ENCODE measurements around the gene SNRNP25.
"Not testable (repeated sequence)": the region's sequence is repeated elsewhere in the genome, so short reads cannot be mapped to it uniquely, and the experiment has no call there.

Gene SNRNP25

DNA sequence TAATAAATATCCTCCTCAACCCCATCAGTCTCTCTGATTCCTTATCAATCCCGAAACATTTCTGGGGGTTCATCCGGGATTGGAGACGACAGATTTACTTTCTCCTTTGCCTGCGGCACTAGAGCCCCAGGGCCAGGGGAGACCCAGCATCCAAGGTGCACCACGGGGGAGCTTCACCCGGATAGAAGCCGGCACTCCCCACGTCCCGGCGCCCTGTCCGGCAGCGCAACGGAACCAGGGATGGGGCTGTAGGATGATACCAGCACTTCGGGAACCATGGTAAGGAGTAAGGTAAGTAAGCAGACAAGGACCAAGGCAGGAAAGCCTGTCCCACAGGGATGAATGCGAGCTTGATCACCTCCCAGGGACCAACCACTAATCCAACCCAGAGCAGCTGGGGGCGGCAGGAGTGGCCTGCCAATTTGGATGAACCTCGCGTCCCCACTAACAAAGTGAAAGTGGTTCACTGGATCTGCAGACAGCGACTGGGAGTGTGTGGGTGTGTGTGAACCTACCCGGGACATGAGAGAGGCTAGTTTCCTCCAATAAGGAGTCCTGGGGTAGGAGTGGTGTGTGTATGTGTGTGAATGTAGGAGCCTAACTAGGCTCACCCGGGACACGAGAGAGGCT, 12.1 kb upstream of the SNRNP25 start:
- DNase-seq (ENCODE audit: low read depth in 2 of 2) = no peak

DNA sequence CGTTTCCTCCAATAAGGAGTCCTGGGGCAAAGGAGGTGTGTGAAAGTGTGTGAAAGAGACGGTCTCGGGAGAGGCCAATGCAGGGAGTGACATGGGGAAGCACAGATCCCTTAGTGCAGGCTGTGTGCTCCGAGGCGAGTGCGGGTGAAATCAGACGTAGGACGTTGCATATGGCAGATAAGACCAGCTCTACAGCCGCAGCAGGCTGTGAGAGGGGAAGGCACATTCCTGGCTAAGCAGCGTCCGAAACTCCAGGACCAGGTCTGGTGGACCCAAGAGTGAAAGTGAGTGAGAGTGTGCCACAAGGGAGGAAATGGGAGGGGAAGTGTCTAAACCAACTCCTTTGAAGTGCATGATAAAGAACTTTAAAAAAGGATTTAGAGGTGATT, 11.6 kb upstream of the SNRNP25 start:
- DNase-seq (ENCODE audit: low read depth in 2 of 2) = no peak

DNA sequence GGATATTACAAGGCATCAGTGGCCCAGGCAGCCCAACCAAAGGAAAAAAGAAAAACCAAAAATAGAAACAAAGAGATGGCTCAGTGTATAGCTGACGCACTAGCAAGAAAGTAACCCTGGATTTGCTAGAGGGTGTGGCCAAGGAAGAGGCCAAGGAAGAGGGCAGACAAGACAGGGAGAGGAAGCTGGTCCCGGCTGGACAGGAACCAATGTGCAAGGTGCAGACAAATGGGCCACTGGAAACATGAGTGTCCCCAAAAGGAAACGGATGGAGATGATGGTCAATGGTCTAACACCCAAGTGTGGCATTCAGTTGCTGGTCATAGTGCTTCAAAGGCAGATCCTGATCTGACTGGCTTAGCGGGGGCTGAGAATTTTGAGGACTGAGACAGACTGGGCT, 10.9 kb upstream of the SNRNP25 start:
- no peak for DNase-seq (ENCODE audit: low read depth in 2 of 2)

DNA sequence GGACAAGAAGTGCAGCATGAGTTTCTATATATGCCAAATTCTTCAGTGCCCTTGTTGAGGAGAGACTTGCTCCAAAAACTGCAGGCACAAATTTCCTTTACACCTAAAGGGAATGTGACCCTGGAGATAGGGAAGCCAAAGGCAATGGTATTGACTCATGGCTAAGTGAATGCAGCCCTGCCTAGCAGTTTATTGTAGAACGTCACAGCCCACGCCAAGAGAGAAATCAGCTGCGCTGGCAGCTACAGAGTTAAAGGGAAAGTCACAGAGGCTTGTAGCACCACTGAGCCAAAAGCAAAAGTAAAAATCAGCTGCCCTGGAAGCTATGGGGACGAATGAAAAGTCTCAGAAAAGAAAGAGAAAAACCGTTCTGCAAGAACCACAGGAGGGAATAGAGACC, 10.3 kb upstream of the SNRNP25 start:
- no peak for DNase-seq (ENCODE audit: low read depth in 2 of 2)

DNA sequence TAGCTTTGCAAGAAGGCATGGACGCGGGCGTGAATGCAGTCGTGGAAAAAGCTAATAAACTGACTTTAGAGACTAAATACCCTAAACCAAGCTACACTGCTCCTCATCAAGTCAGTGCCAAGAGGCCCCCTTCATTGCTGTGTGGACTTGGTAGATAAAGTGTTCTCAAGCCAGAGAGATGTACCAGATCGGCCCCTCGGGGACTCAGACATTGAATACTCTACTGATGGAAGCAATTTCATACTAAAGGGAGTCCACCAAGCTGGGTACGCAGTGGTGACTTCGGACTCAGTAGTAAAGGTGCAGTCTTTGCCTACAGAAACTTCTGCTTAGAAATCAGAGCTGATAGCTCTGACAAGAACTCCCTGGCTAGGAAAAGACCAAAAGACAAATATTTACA, 9.0 kb upstream of the SNRNP25 start:
- no peak for DNase-seq (ENCODE audit: low read depth in 2 of 2)

DNA sequence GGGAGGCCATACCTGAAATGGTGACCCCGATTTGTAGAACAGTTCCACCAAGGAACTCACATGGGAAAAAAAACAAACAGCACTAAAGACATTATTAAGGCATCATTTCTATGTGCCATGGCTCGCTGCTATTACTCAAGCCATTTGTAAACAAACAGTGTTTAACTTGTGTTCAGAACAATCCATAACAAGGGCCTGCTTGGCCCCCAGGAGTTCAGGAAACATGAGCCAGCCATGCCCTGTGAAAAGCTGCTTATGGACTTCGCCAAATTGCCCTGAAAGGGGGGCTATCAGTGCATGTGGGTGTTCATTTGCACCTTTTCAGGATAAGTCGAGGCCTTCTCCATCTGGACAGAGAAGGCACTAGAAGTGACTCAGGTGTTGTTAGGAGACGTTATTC, 8.2 kb upstream of the SNRNP25 start:
- DNase-seq (ENCODE audit: low read depth in 2 of 2) = no peak

- DNase-seq (ENCODE audit: low read depth in 2 of 2) = not testable (repeated sequence)
Observed at GRCh38 chr16:46510-46909, 7.1 kb upstream of the SNRNP25 start.

- no peak for DNase-seq (ENCODE audit: low read depth in 2 of 2)
Observed at GRCh38 chr16:47234-47633, 6.4 kb upstream of the SNRNP25 start.

DNA sequence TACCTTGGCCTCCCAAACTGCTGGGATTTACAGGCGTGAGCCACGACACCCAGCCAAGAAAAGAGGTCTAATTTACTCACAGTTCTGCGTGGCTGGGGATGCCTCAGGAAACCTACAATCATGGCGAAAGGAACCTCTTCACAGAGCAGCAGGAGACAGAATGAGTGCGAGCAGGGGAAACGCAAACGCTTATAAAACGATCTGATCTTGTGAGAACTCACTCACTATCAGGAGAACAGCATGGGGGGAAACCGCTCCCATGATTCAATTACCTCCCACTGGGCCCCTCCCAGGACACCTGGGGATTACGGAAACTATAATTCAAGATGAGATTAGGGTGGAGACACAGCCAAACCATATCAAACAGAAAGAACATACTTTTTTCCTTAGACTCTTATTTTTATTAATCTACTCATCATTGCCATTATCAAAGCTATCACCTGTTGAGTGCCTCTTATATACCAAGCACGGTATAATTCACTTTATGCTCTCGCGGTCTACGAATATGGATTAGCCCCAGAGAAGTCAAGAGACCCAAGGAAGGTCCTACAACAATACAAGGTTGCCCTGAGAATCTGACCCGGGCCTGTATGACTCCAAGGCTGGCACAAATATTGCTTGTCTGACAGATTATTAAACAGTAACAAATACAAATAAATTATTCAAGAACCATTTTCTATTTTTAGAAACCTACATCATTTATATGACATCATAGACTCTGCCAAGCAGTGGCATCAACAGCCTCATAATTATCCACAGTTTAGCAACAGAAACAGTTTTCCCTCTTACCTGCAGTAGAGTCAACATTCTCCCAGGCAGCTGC, 2.6 kb upstream of the SNRNP25 start:
- DNase-seq (ENCODE audit: low read depth in 2 of 2) = no peak

DNA sequence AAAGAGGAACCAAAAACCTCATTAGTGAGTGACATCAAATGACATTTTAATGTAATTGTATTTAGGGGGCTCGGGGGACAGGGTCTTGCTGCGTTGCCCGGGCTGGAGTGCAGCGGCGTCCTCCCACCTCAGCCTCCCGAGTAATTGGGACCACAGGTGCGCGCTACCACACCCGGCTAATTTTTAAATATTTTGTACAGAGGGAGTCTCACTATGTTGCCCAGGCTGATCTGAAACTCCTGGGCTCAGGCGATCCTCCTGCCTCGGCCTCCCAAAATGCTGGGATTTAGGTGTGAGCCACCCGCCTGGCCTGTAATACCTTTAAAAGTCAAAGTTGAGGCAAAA, 581 bp downstream of the SNRNP25 start:
- no peak for DNase-seq (ENCODE audit: low read depth in 2 of 2)

- no peak for DNase-seq (ENCODE audit: low read depth in 2 of 2)
Observed at GRCh38 chr16:55571-56136, 2.0 kb downstream of the SNRNP25 start.

GRCh38 chr16:56231-56927, 2.8 kb downstream of the SNRNP25 start:
- no peak for DNase-seq (ENCODE audit: low read depth in 2 of 2)

GRCh38 chr16:57711-58110, 4.1 kb downstream of the SNRNP25 start:
- no peak for DNase-seq (ENCODE audit: low read depth in 2 of 2)

DNA sequence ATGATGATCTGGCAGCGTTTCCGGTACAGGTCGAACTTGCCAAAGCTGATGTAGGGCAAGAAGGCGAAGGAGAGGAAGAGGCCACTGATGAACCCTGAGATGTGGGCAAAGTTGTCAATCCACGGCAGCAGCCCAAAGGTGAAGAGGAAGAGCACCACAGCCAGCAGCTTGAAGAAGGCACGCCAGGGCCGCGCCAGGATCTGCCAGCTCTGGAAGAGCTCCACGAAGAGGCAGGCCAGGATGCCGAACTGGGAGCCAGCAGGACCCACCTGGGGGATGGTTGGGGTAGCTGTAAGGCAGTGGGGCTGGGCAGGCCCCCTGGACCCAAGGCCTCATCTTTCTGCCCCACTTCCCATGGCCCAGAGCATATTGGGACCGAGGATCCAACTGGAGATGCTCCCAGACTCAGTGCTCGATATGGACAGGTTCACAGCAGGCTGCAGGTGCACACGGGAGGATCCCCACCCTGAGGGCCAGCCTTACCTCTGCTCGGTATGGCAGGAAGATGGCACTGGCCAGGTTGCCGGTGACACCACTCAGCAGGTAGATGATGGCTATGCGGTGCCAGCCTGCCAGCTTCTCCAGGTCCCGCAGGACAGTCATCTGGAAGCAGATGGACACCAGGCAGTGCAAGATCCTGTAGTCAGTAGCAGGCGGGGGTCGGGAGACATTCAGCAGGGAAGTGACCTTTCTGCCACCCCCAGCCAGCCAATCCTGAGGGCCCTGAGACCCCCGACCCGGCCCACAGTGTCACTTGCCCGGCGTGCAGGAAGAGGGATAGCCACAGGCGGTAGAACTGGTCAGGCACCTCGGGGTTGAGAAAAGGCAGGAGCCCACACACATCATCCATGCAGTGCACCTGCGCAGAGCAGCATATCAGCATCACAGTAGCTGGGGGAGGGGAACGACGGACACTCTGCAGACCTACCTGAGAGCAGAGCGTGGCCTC, 5.1 kb downstream of the SNRNP25 start:
- DNase-seq (ENCODE audit: low read depth in 2 of 2) = no peak

- DNase-seq (ENCODE audit: low read depth in 2 of 2) = no peak
Observed at GRCh38 chr16:59440-60059, 5.9 kb downstream of the SNRNP25 start.

DNA sequence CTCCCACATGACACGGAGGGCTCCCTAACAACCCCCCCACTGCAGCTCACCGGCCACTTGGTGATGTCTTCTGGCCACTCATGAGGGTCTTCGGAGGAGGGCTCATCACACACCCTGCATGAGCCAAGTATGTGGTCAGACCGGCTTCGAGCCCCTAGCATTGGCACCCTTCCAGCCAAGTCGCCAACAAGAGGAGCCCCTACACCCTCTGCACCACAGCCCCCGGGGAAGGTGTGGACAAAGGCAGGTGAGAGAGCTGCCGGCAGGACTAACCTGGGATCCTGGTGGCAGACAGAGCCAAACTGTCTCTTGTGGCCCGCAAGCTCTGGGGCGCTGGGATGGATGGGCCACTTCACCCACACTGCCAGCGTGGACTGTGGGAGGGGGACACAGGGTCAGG, 6.5 kb downstream of the SNRNP25 start:
- DNase-seq (ENCODE audit: low read depth in 2 of 2) = no peak

DNA sequence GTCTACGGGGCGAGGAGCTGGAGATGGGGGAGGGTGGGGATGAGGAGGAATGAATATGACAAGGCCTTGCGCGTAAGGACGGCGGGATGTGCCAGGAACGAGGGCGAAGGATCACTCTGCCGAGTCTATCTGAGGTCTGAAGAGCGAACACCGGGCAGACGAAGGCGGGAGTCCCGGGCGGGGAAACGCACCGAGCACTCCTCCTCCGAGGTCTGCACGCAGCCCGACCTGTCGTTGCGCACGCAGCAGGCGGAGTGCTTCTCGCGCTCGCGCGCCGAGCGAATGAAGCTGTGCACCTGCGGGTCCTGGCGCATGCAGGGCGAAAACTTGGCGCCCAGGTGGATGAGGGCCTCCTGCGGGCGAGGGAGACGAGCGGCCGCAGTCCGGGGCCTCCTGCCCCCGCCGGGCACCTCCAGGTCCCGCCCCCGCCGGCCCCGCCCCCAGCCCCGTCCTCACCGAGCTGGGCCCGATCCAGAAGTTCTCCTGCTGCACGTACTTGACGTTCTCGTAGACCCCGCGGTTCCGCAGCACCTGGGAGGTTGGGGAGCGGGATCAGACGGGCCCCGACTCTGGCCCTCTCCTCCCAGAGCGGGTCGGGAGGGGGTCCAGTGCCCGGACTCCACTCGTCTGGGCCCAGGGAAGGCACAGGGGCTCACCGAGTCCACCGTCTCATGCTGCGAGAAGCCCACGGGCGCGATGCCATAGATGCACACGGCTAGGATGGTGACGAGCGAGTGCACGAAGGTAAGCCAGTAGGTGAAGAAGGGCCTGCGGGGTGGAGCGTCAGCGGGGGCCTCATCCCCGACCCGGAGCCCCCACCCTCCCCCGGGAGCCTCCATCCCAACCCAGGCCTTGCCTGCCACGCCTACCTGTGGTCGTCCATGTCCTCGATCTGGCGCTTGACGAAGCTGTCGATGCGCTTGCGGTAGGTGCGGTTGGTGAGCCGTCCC, 7.6 kb downstream of the SNRNP25 start:
- DNase-seq (ENCODE audit: low read depth in 2 of 2) = no peak

GRCh38 chr16:61879-62281, 8.3 kb downstream of the SNRNP25 start:
- no peak for DNase-seq (ENCODE audit: low read depth in 2 of 2)

GRCh38 chr16:62283-62967, 8.8 kb downstream of the SNRNP25 start:
- DNase-seq (ENCODE audit: low read depth in 2 of 2) = no peak
